Left ventricle myocardium inferior (tissue), 1 donor: ENCODE results near the gene SLC35F2. TPM values are rescaled to one million over a fixed set of nuclear protein-coding genes. Genes with fewer than 3 reads are reported as not detected.

ENCODE experiments used
- DNase-seq: peaks from one replicate; pipeline ENCODE4 v3.0.0-alpha.2; 2020
- H3K27ac ChIP-seq: fragments of 200-600 bp; replicated peaks from 2 replicates; pipeline ENCODE4 v1.8.0; 2021
- H3K27me3 ChIP-seq: fragments of 200-600 bp; 2 replicates; pipeline ENCODE4 v1.8.0; 2021; ENCODE audit warnings: low read depth
- H3K36me3 ChIP-seq: fragments of 200-600 bp; 2 replicates; pipeline ENCODE4 v1.8.0; 2021
- H3K4me1 ChIP-seq: fragments of 200-600 bp; 2 replicates; pipeline ENCODE4 v1.8.0; 2021
- H3K4me3 ChIP-seq: fragments of 200-600 bp; 2 replicates; pipeline ENCODE4 v1.8.0; 2021; ENCODE audit warnings: mild to moderate bottlenecking, moderate library complexity
- H3K9me3 ChIP-seq: fragments of 200-600 bp; replicated peaks from 2 replicates; pipeline ENCODE4 v1.8.0; 2021
- intact Hi-C: fragments of 100-400 bp; cut with micrococcal nuclease; formaldehyde crosslinking; loops from one replicate; pipeline ENCODE4 v1.11.0; 2022
- total RNA-seq: library from RNA; stranded (reverse); fragmentation: NEBNext Ultra II Directional; extraction: Animal tissue kit (Norgen Biotek cat#: 25700); gene quantifications from one replicate; pipeline ENCODE4 v1.2.1, GENCODE V29; 2021
- TF ChIP-seq, protein P1 (sequence below): fragments of 200-600 bp; IDR thresholded peaks from 2 replicates; pipeline ENCODE4 v1.8.0; 2021; ENCODE audit warnings: antibody characterized with exemption, mild to moderate bottlenecking, borderline replicate concordance
- donor health status: DM: no; HTN: yes; CAD: no; lungs with severe emphysema.

The SLC35F2 gene
- total RNA-seq, 1 donor from 2014 or later, result 1.0 TPM

DNA sequence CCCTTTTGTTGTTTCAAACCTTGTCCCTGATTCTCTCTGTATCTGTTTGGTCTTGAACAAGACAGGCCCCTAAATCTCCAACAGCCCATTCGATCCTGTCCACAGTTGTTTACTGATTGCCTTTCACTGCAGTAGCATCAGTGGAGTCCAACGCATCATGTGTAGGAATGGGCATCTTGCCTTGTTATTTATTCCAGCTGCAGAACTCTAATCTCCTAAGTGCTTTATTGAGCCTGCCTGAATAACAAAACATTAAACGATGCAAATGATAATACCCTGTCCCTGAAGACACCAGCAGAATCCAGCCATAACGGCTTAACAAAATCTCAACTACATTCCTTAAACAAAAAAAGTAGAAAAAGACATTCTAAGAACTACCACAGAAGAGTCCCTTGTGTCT, 50.1 kb downstream of the SLC35F2 start:
- intact Hi-C loops, result no loop called here
- Histone ChIP-seq H3K36me3 (no peaks in the 10 kb centered on the region), H3K4me1 (no peaks in the 10 kb centered on the region), H3K27ac (no peak overlapping the region), H3K9me3 (no peaks in the 10 kb centered on the region), H3K4me3 (no peak overlapping the region), H3K27me3 (no peaks in the 10 kb centered on the region)
- TF ChIP-seq, protein P1, sequence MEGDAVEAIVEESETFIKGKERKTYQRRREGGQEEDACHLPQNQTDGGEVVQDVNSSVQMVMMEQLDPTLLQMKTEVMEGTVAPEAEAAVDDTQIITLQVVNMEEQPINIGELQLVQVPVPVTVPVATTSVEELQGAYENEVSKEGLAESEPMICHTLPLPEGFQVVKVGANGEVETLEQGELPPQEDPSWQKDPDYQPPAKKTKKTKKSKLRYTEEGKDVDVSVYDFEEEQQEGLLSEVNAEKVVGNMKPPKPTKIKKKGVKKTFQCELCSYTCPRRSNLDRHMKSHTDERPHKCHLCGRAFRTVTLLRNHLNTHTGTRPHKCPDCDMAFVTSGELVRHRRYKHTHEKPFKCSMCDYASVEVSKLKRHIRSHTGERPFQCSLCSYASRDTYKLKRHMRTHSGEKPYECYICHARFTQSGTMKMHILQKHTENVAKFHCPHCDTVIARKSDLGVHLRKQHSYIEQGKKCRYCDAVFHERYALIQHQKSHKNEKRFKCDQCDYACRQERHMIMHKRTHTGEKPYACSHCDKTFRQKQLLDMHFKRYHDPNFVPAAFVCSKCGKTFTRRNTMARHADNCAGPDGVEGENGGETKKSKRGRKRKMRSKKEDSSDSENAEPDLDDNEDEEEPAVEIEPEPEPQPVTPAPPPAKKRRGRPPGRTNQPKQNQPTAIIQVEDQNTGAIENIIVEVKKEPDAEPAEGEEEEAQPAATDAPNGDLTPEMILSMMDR, result no peak
- no peak for DNase-seq

DNA sequence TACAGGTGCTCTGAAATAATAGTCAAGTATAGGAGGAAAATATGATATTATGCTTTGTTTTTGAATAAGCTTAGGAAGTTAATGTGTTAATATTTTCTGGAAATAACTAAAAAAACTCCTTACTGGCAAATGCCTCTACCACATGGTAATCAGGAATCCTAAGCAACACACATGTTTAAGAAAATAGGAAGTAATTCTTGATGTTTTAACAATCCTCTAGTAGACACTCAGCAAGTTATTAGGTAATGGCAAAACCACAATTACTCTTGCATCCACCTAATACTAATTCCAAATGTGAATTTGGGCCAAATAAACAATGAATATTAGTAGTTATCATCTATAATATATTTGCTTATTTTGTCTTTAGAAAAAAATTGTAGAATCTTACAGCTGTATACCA, 53.6 kb downstream of the SLC35F2 start:
- Histone ChIP-seq H3K27ac (no peak overlapping the region), H3K4me3 (no peak overlapping the region), H3K27me3 (no peaks in the 10 kb centered on the region), H3K9me3 (no peaks in the 10 kb centered on the region), H3K36me3 (no peaks in the 10 kb centered on the region), H3K4me1 (no peaks in the 10 kb centered on the region)
- no peak for DNase-seq
- intact Hi-C loops, result no loop called here
- TF ChIP-seq, protein P1, result no peak

DNA sequence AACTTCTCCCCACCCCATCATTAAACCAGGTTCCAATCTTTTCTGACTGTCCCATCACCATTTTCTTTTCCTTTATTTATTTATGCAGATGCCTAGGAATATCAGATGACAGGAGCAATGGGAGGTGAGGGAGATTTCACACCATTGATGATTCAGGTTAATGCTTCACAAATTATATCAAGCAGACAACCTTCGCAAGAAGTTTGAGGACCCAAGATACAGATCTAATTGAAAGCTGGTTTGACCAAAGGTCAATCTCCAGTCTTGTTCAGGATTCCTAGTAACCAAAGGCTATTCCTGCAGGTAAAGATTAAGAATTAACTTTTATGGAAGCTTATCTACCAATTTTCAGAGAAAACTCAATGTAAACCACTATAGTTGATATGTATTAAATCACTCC, 54.4 kb downstream of the SLC35F2 start:
- no peaks in the 10 kb centered on the region for H3K9me3 ChIP-seq
- H3K4me1 ChIP-seq, result no peaks in the 10 kb centered on the region

DNA sequence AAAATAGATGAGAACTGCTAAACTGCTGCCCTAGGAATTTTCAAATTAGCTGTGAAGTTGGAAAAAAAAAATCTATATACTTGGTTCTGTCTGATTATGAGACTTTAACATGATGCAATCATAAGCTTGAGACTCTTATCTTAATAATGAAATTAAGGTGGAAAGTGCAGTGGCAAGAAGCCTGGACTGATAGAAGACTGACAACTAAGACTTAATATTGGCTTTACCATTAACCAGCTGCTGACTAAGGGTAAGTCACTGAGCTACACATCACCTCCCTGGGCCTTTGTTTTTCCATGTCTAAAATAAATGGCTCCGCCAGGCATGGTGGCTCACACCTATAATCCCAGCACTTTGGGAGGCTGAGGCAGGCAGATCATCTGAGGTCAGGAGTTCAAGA, 56.9 kb downstream of the SLC35F2 start:
- no peaks in the 10 kb centered on the region for H3K36me3 ChIP-seq
- intact Hi-C loops, result no loop called here
- no peaks in the 10 kb centered on the region for H3K27me3 ChIP-seq
- no peak for DNase-seq
- no peaks in the 10 kb centered on the region for H3K9me3 ChIP-seq
- no peaks in the 10 kb centered on the region for H3K4me1 ChIP-seq
- TF ChIP-seq, protein P1, result no peak
- no peak overlapping the region for H3K4me3 ChIP-seq
- no peak overlapping the region for H3K27ac ChIP-seq

More for the DNA sequence above, 54.4 kb downstream of the SLC35F2 start:
- H3K4me3 ChIP-seq, result no peak overlapping the region
- no peak overlapping the region for H3K27ac ChIP-seq
- DNase-seq, result no peak
- H3K36me3 ChIP-seq, result no peaks in the 10 kb centered on the region
- TF ChIP-seq, protein P1, result no peak
- H3K27me3 ChIP-seq, result no peaks in the 10 kb centered on the region
- intact Hi-C loops, result no loop called here

DNA sequence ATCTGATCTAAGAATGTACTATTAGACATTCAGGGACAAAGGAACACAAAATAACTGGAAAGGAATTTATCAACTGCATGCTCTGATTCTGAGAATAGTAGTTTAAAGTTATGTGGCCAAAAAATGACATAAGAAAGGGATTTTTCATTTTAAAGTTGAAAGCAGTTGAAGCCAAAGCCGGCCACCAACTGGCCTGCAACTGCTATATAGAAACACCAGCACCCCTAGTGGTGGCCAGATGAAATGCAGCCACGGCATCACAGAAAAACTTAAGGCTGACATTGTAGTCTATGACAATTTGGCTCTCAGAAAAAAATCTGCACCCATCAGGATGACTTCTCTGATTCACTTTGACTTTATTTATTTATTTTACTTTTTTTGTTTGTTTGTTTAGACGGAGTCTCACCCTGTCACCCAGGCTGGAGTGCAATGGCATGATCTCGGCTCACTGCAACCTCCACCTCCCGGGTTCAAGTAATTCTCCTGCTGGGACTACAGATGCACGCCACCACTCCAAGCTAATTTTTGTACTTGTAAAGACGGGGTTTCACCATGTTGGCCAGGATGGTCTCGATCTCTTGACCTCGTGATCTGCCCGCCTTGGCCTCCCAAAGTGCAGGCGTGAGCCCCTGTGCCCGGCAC, 59.2 kb downstream of the SLC35F2 start:
- no peaks in the 10 kb centered on the region for H3K27me3 ChIP-seq

More for the DNA sequence above, 59.2 kb downstream of the SLC35F2 start:
- Histone ChIP-seq H3K4me3 (no peak overlapping the region), H3K27ac (no peak overlapping the region), H3K4me1 (no peaks in the 10 kb centered on the region), H3K36me3 (no peaks in the 10 kb centered on the region), H3K9me3 (peaks cover 7% of the 10 kb centered on the region)
- intact Hi-C loops, result no loop called here
- peak; percentile 52 for DNase-seq
- TF ChIP-seq, protein P1, result peak; percentile 95
